MM.1S (cell line): ENCODE measurements around the gene TCOF1.

Experiments used
- DNase-seq: peaks from one replicate; pipeline ENCODE4 v3.0.0-alpha.2; 2015
- H2AFZ ChIP-seq: fragments of 300-600 bp; sonication (generic); 2 replicates; pipeline ENCODE4 v1.6.0; 2016; ENCODE audit warnings: antibody characterized with exemption, low read length
- H3F3A ChIP-seq: fragments of 300-600 bp; sonication (generic); 2 replicates; pipeline ENCODE4 v1.6.1; 2016; ENCODE audit warnings: mild to moderate bottlenecking, antibody characterized with exemption, low read length, moderate library complexity, mixed read lengths; ENCODE audit not compliant: insufficient read depth
- H3K27ac ChIP-seq: fragments of 300-600 bp; sonication (generic); 2 replicates; pipeline ENCODE4 v1.5.1; 2016; ENCODE audit warnings: mild to moderate bottlenecking, low read length
- H3K27me3 ChIP-seq: fragments of 300-600 bp; sonication (generic); replicated peaks from 2 replicates; pipeline ENCODE4 v1.6.0; 2016; ENCODE audit warnings: low read length; ENCODE audit not compliant: insufficient read depth
- H3K36me3 ChIP-seq: fragments of 300-600 bp; sonication (generic); replicated peaks from 2 replicates; pipeline ENCODE4 v1.6.1; 2016; ENCODE audit warnings: mild to moderate bottlenecking, low read length, mixed read lengths; ENCODE audit not compliant: insufficient read depth
- H3K4me1 ChIP-seq: fragments of 300-600 bp; sonication (generic); 2 replicates; pipeline ENCODE4 v1.6.1; 2016; ENCODE audit warnings: low read length, mixed read lengths
- H3K4me2 ChIP-seq: fragments of 300-600 bp; sonication (generic); 2 replicates; pipeline ENCODE4 v1.6.0; 2016; ENCODE audit warnings: low read depth, low read length
- H3K4me3 ChIP-seq: fragments of 300-600 bp; sonication (generic); 2 replicates; pipeline ENCODE4 v1.5.1; 2016; ENCODE audit warnings: low read length, mixed read lengths
- H3K79me2 ChIP-seq: fragments of 300-600 bp; sonication (generic); 2 replicates; pipeline ENCODE4 v1.6.1; 2016; ENCODE audit warnings: mixed run types, low read length, mixed read lengths
- H3K9ac ChIP-seq: fragments of 300-600 bp; sonication (generic); 2 replicates; pipeline ENCODE4 v1.6.1; 2016; ENCODE audit warnings: low read length, mixed read lengths
- H3K9me2 ChIP-seq: fragments of 300-600 bp; sonication (generic); replicated peaks from 2 replicates; pipeline ENCODE4 v1.6.1; 2016; ENCODE audit warnings: mild to moderate bottlenecking, low read length, mixed read lengths; ENCODE audit not compliant: insufficient read depth
- H3K9me3 ChIP-seq: fragments of 300-600 bp; sonication (generic); replicated peaks from 2 replicates; pipeline ENCODE4 v1.6.1; 2016; ENCODE audit warnings: mild to moderate bottlenecking, low read length, mixed read lengths; ENCODE audit not compliant: insufficient read depth
- H4K20me1 ChIP-seq: fragments of 300-600 bp; sonication (generic); 2 replicates; pipeline ENCODE4 v1.6.1; 2016; ENCODE audit warnings: mild to moderate bottlenecking, low read length, moderate library complexity, mixed read lengths; ENCODE audit not compliant: insufficient read depth
- EZH2 ChIP-seq: fragments of 300-600 bp; sonication (generic); optimal IDR thresholded peaks from 2 replicates; pipeline ENCODE3; 2017; ENCODE audit warnings: low read depth, mild to moderate bottlenecking, antibody characterized with exemption, low read length, mixed read lengths
- EZH2phosphoT487 ChIP-seq: fragments of 300-600 bp; sonication (generic); IDR thresholded peaks from 2 replicates; pipeline ENCODE4 v1.6.1; 2018; ENCODE audit warnings: antibody characterized with exemption, low read length
- TF ChIP-seq, protein P1 (sequence below): fragments of 300-600 bp; sonication (generic); IDR thresholded peaks from 2 replicates; pipeline ENCODE4 v1.5.1; 2016; ENCODE audit warnings: antibody characterized with exemption, low read length, mixed read lengths

Gene TCOF1

GRCh38 chr5:150309886-150310239 lies 47.6 kb upstream of the TCOF1 start:
- TF ChIP-seq EZH2 (no peak), EZH2phosphoT487 (no peak)
- TF ChIP-seq, protein P1, sequence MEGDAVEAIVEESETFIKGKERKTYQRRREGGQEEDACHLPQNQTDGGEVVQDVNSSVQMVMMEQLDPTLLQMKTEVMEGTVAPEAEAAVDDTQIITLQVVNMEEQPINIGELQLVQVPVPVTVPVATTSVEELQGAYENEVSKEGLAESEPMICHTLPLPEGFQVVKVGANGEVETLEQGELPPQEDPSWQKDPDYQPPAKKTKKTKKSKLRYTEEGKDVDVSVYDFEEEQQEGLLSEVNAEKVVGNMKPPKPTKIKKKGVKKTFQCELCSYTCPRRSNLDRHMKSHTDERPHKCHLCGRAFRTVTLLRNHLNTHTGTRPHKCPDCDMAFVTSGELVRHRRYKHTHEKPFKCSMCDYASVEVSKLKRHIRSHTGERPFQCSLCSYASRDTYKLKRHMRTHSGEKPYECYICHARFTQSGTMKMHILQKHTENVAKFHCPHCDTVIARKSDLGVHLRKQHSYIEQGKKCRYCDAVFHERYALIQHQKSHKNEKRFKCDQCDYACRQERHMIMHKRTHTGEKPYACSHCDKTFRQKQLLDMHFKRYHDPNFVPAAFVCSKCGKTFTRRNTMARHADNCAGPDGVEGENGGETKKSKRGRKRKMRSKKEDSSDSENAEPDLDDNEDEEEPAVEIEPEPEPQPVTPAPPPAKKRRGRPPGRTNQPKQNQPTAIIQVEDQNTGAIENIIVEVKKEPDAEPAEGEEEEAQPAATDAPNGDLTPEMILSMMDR: no peak
- no peaks in the 10 kb centered on the region for H3K79me2 ChIP-seq
- DNase-seq: no peak
- H3K36me3 ChIP-seq: no peaks in the 10 kb centered on the region
- no peak overlapping the region for H3K27ac ChIP-seq
- no peak overlapping the region for H2AFZ ChIP-seq
- no peaks in the 10 kb centered on the region for H3F3A ChIP-seq
- H3K4me1 ChIP-seq: peaks cover 25% of the 10 kb centered on the region
- no peak overlapping the region for H3K9ac ChIP-seq
- no peaks in the 10 kb centered on the region for H3K9me2 ChIP-seq
- H3K27me3 ChIP-seq: no peaks in the 10 kb centered on the region
- H3K9me3 ChIP-seq: no peaks in the 10 kb centered on the region
- no peak overlapping the region for H3K4me2 ChIP-seq
- no peaks in the 10 kb centered on the region for H4K20me1 ChIP-seq
- H3K4me3 ChIP-seq: no peak overlapping the region

GRCh38 chr5:150310246-150310645 lies 47.3 kb upstream of the TCOF1 start:
- Histone ChIP-seq H3K4me3 (no peak overlapping the region), H3K36me3 (no peaks in the 10 kb centered on the region), H3K9me3 (no peaks in the 10 kb centered on the region), H3K79me2 (no peaks in the 10 kb centered on the region), H3K27ac (no peak overlapping the region), H3F3A (no peaks in the 10 kb centered on the region), H2AFZ (no peak overlapping the region), H3K27me3 (no peaks in the 10 kb centered on the region), H4K20me1 (no peaks in the 10 kb centered on the region), H3K4me2 (no peak overlapping the region), H3K9ac (no peak overlapping the region), H3K9me2 (no peaks in the 10 kb centered on the region), H3K4me1 (peaks cover 24% of the 10 kb centered on the region)
- TF ChIP-seq, protein P1: no peak
- TF ChIP-seq EZH2 (no peak), EZH2phosphoT487 (no peak)
- no peak for DNase-seq

GRCh38 chr5:150311015-150311692 lies 46.3 kb upstream of the TCOF1 start:
- Histone ChIP-seq H3F3A (no peaks in the 10 kb centered on the region), H3K79me2 (no peaks in the 10 kb centered on the region), H3K4me2 (no peak overlapping the region), H3K9me2 (no peaks in the 10 kb centered on the region), H3K4me3 (no peak overlapping the region), H3K9ac (no peak overlapping the region), H4K20me1 (no peaks in the 10 kb centered on the region), H2AFZ (no peak overlapping the region), H3K27me3 (no peaks in the 10 kb centered on the region), H3K4me1 (peaks cover 19% of the 10 kb centered on the region), H3K36me3 (no peaks in the 10 kb centered on the region), H3K9me3 (no peaks in the 10 kb centered on the region), H3K27ac (no peak overlapping the region)
- TF ChIP-seq EZH2 (no peak), EZH2phosphoT487 (no peak)
- TF ChIP-seq, protein P1: no peak
- DNase-seq: no peak
